Adrenal gland (tissue), 5 donors: ENCODE results near the gene TMEM244.

Source experiments
- CTCF ChIP-seq, 6 experiments: fragments of 450-650 bp in 4 of 6; fragments of 200-600 bp in 2 of 6; sonication (generic) in 1 of 6; IDR thresholded peaks; 1 replicate in 5 of 6; 2 replicates in 1 of 6; pipeline versions ENCODE4 v1.5.1 to v1.8.0; 2016 to 2021; ENCODE audit warnings: antibody characterized with exemption in 6 of 6, mild to moderate bottlenecking in 2 of 6, moderate library complexity in 1 of 6
- POLR2A ChIP-seq, 2 donors: fragments of 450-650 bp; IDR thresholded peaks; one replicate each; pipeline ENCODE4 v1.6.1; 2017; ENCODE audit warnings: antibody characterized with exemption in 2 of 2, mild to moderate bottlenecking in 2 of 2, moderate library complexity in 1 of 2
- donor health status: DM: no; HTN: no; CAD: no.

- TF ChIP-seq CTCF (IDR thresholded peaks at IDR 0.05) = no peak
- TF ChIP-seq POLR2A (IDR thresholded peaks at IDR 0.05) = no peak
Measured at GRCh38 chr6:129874837-129875236, 13.7 kb upstream of the TMEM244 start.
